H9 (cell line): ENCODE data around the gene RNF157. TPM values are rescaled to one million over a fixed set of nuclear protein-coding genes. Genes with fewer than 3 reads are reported as not detected.

ENCODE experiments used
- DNase-seq: peaks from one replicate; pipeline ENCODE4 v3.0.0-alpha.2; 2017
- H2AFZ ChIP-seq: one replicate; pipeline ENCODE4 v1.6.1; 2013; ENCODE audit warnings: mild to moderate bottlenecking, low read length, control low read depth, moderate library complexity
- H2AK5ac ChIP-seq: 2 replicates; pipeline ENCODE4 v1.6.1; 2013; ENCODE audit warnings: low read length, control low read depth, mixed read lengths; ENCODE audit not compliant: insufficient read length
- H2BK120ac ChIP-seq: one replicate; pipeline ENCODE4 v1.6.1; 2013; ENCODE audit warnings: low read depth, mild to moderate bottlenecking, low read length, control low read depth, inconsistent platforms; ENCODE audit not compliant: poor library complexity, severe bottlenecking
- H2BK12ac ChIP-seq: 2 replicates; pipeline ENCODE4 v1.6.1; 2013; ENCODE audit warnings: low read length, control low read depth, mixed read lengths, low read depth; ENCODE audit not compliant: insufficient read length
- H2BK15ac ChIP-seq: 2 replicates; pipeline ENCODE4 v1.6.1; 2013; ENCODE audit warnings: low read depth, low read length, control low read depth
- H2BK20ac ChIP-seq: one replicate; pipeline ENCODE4 v1.6.1; 2013; ENCODE audit warnings: low read depth, mild to moderate bottlenecking, low read length, control low read depth, inconsistent platforms; ENCODE audit not compliant: poor library complexity, severe bottlenecking
- H2BK5ac ChIP-seq: 2 replicates; pipeline ENCODE4 v1.6.1; 2013; ENCODE audit warnings: low read length, control low read depth, mixed read lengths; ENCODE audit not compliant: insufficient read length
- H3K14ac ChIP-seq: 2 replicates; pipeline ENCODE4 v1.6.1; 2013; ENCODE audit warnings: low read length, control low read depth; ENCODE audit not compliant: insufficient read depth
- H3K18ac ChIP-seq: 2 replicates; pipeline ENCODE4 v1.6.1; 2013; ENCODE audit warnings: low read depth, mild to moderate bottlenecking, mixed read lengths, low read length, control low read depth; ENCODE audit not compliant: insufficient read length
- H3K23ac ChIP-seq: 2 replicates; pipeline ENCODE4 v1.6.1; 2013; ENCODE audit warnings: low read length, control low read depth, mixed read lengths, low read depth; ENCODE audit not compliant: insufficient read length
- H3K23me2 ChIP-seq: 2 replicates; pipeline ENCODE4 v1.6.1; 2013; ENCODE audit warnings: low read depth, mild to moderate bottlenecking, mixed read lengths, low read length, control low read depth; ENCODE audit not compliant: insufficient read length, poor library complexity, severe bottlenecking
- H3K27ac ChIP-seq: 2 replicates; pipeline ENCODE4 v1.5.1; 2013; ENCODE audit warnings: low read length, control low read depth, mixed read lengths, low read depth; ENCODE audit not compliant: insufficient read length
- H3K27me3 ChIP-seq: 2 replicates; pipeline ENCODE4 v1.6.1; 2013; ENCODE audit warnings: low read length, control low read depth, inconsistent platforms; ENCODE audit not compliant: insufficient read depth
- H3K4ac ChIP-seq: 2 replicates; pipeline ENCODE4 v1.6.1; 2013; ENCODE audit warnings: low read depth, mild to moderate bottlenecking, control low read depth, inconsistent platforms, low read length, moderate library complexity
- H3K4me1 ChIP-seq: 2 replicates; pipeline ENCODE4 v1.6.1; 2013; ENCODE audit warnings: low read length, control low read depth, inconsistent platforms; ENCODE audit not compliant: insufficient read depth
- H3K4me2 ChIP-seq: 2 replicates; pipeline ENCODE4 v1.6.1; 2013; ENCODE audit warnings: low read length, control low read depth, mixed read lengths; ENCODE audit not compliant: insufficient read length, insufficient read depth
- H3K56ac ChIP-seq: 2 replicates; pipeline ENCODE4 v1.6.1; 2013; ENCODE audit warnings: low read depth, mild to moderate bottlenecking, mixed read lengths, low read length, control low read depth; ENCODE audit not compliant: insufficient read length
- H3K79me1 ChIP-seq: 2 replicates; pipeline ENCODE4 v1.6.1; 2013; ENCODE audit warnings: low read depth, mild to moderate bottlenecking, moderate library complexity, low read length, control low read depth, inconsistent platforms; ENCODE audit not compliant: insufficient read depth, poor library complexity, severe bottlenecking
- H3K79me2 ChIP-seq: 2 replicates; pipeline ENCODE4 v1.6.1; 2013; ENCODE audit warnings: low read length, control low read depth, inconsistent platforms; ENCODE audit not compliant: insufficient read depth
- H3K9ac ChIP-seq: 2 replicates; pipeline ENCODE4 v1.6.1; 2013; ENCODE audit warnings: low read length, control low read depth, mixed read lengths; ENCODE audit not compliant: insufficient read length; ENCODE audit errors: extremely low read depth
- H3K9me3 ChIP-seq: one replicate; pipeline ENCODE4 v1.6.1; 2013; ENCODE audit warnings: low read depth, low read length, inconsistent platforms; ENCODE audit not compliant: control insufficient read depth
- H3T11ph ChIP-seq: one replicate; pipeline ENCODE4 v1.6.1; 2013; ENCODE audit warnings: mild to moderate bottlenecking, low read length, control low read depth, inconsistent platforms
- H4K20me1 ChIP-seq: one replicate; pipeline ENCODE4 v1.6.1; 2013; ENCODE audit not compliant: control insufficient read depth, insufficient read length, insufficient read depth
- H4K5ac ChIP-seq: 2 replicates; pipeline ENCODE4 v1.6.1; 2013; ENCODE audit warnings: low read depth, mild to moderate bottlenecking, mixed read lengths, low read length, control low read depth; ENCODE audit not compliant: insufficient read length
- H4K8ac ChIP-seq: replicated peaks from 2 replicates; pipeline ENCODE4 v1.6.1; 2013; ENCODE audit warnings: low read length, control low read depth, mixed read lengths, low read depth; ENCODE audit not compliant: insufficient read length
- H4K91ac ChIP-seq: 2 replicates; pipeline ENCODE4 v1.6.1; 2013; ENCODE audit warnings: low read depth, mild to moderate bottlenecking, moderate library complexity, mixed read lengths, low read length, control low read depth; ENCODE audit not compliant: insufficient read length
- H3K27ac Mint-ChIP-seq, 3 experiments: 2 replicates in 2 of 3; 3 replicates in 1 of 3; pipeline ENCODE4 v1.8.0; 2020 to 2021; ENCODE audit warnings: mixed read lengths in 3 of 3, mild to moderate bottlenecking in 1 of 3, moderate library complexity in 1 of 3
- H3K27me3 Mint-ChIP-seq: 2 replicates; pipeline ENCODE4 v1.8.0; 2021; ENCODE audit warnings: low read depth, mild to moderate bottlenecking, moderate library complexity, mixed read lengths
- H3K36me3 Mint-ChIP-seq, 3 experiments: 2 replicates in 2 of 3; 3 replicates in 1 of 3; pipeline ENCODE4 v1.8.0; 2020 to 2021; ENCODE audit warnings: low read depth in 3 of 3, mixed read lengths in 3 of 3; ENCODE audit not compliant: insufficient read depth in 1 of 3
- H3K4me1 Mint-ChIP-seq, 2 experiments: 2 replicates each; pipeline ENCODE4 v1.8.0; 2020; ENCODE audit warnings: mixed read lengths in 2 of 2
- H3K4me3 Mint-ChIP-seq, 2 experiments: 2 replicates in 1 of 2; 3 replicates in 1 of 2; pipeline ENCODE4 v1.8.0; 2020 to 2021; ENCODE audit warnings: mild to moderate bottlenecking in 2 of 2, mixed read lengths in 2 of 2, moderate library complexity in 1 of 2
- H3K9me3 Mint-ChIP-seq, 2 experiments: 2 replicates in 1 of 2; 3 replicates in 1 of 2; pipeline ENCODE4 v1.8.0; 2020; ENCODE audit warnings: mild to moderate bottlenecking in 2 of 2, mixed read lengths in 2 of 2, moderate library complexity in 1 of 2
- CTCF ChIP-seq: fragments of 200-600 bp; sonication (generic); conservative IDR thresholded peaks from 3 replicates; pipeline ENCODE4 v1.8.0; 2021; ENCODE audit warnings: antibody characterized with exemption, mild to moderate bottlenecking
- WGBS: extraction: QIAGEN DNeasy Blood & Tissue Kit; methylation state at CpG from one replicate; pipeline ENCODE4 v1.1.7; 2013; ENCODE audit warnings: missing lambda C conversion rate, low lambda C conversion rate, mixed read lengths; ENCODE audit not compliant: insufficient read length; ENCODE audit errors: extremely low coverage; 5-methylcytosine and 5-hydroxymethylcytosine counted together
- total RNA-seq: library from RNA; stranded (reverse); gene quantifications from 2 replicates; pipeline ENCODE4 v1.2.1, GENCODE V29; 2021

Gene RNF157
- total RNA-seq, 1 experiment from 2014 or later: 9.9 TPM

GRCh38 chr17:76277300-76278267 lies 37.3 kb upstream of the RNF157 start:
- H3K79me2 ChIP-seq: no peaks in the 10 kb centered on the region
- H4K91ac ChIP-seq: no peak overlapping the region
- H4K5ac ChIP-seq: no peak overlapping the region
- no peak overlapping the region for H2AFZ ChIP-seq
- no peak overlapping the region for H3K9ac ChIP-seq
- Mint-ChIP-seq H3K9me3 (no peaks in the 10 kb centered on the region), H3K27ac (peak overlapping the region in 2 of 3 experiments; percentile 0 to 42; a peak in 2 of 7 replicates), H3K4me1 (peaks cover 6 to 19% of the 10 kb centered on the region in 2 experiments), H3K36me3 (no peaks in the 10 kb centered on the region), H3K4me3 (no peak overlapping the region), H3K27me3 (peaks cover 1% of the 10 kb centered on the region; the same call in 1 of the 2 replicates)
- no peak overlapping the region for H3K18ac ChIP-seq
- no peaks in the 10 kb centered on the region for H3K23me2 ChIP-seq
- H2AK5ac ChIP-seq: no peak overlapping the region
- H3K4me2 ChIP-seq: no peak overlapping the region
- no peak overlapping the region for H3K27ac ChIP-seq
- H3K4me1 ChIP-seq: no peaks in the 10 kb centered on the region
- no peak overlapping the region for H3T11ph ChIP-seq
- H3K27me3 ChIP-seq: no peaks in the 10 kb centered on the region
- no peak overlapping the region for H2BK120ac ChIP-seq
- H3K79me1 ChIP-seq: no peaks in the 10 kb centered on the region
- H2BK5ac ChIP-seq: no peak overlapping the region
- H2BK20ac ChIP-seq: no peak overlapping the region
- no peak for DNase-seq
- H3K9me3 ChIP-seq: no peaks in the 10 kb centered on the region
- H4K8ac ChIP-seq: no peak overlapping the region
- no peak overlapping the region for H2BK12ac ChIP-seq
- no peak overlapping the region for H3K23ac ChIP-seq
- H4K20me1 ChIP-seq: no peaks in the 10 kb centered on the region
- no peak overlapping the region for H3K56ac ChIP-seq
- TF ChIP-seq CTCF: no peak
- H3K14ac ChIP-seq: no peak overlapping the region
- H3K4ac ChIP-seq: no peak overlapping the region
- 100% methylated on average over 5 of the region's 31 CpGs for WGBS
- no peak overlapping the region for H2BK15ac ChIP-seq
